OCI-LY3 (cell line): ENCODE data around the gene CAPN1.

Experiments used
- CTCF ChIP-seq: fragments of 200-600, 300-600 bp; sonication (generic); IDR thresholded peaks from 2 replicates; pipeline ENCODE4 v1.5.1; 2014; ENCODE audit warnings: antibody characterized with exemption, low read length, low read depth
- EZH2phosphoT487 ChIP-seq: fragments of 200-600 bp; shearing (Covaris generic); IDR thresholded peaks from 2 replicates; pipeline ENCODE4 v1.6.1; 2018; ENCODE audit warnings: antibody characterized with exemption, mixed run types, low read depth

GRCh38 chr11:65156926-65157325, 24.8 kb upstream of the CAPN1 start:
- TF ChIP-seq CTCF (no peak), EZH2phosphoT487 (no peak)
